Stimulated activated CD8-positive, alpha-beta memory T cell treated with anti-CD3 and anti-CD28 coated beads, Interleukin-4, amount 100 ng/mL, for 48 hours (primary cell): ENCODE results near the gene MPRIP.
"Not testable (repeated sequence)": the region's sequence is repeated elsewhere in the genome, so short reads cannot be mapped to it uniquely, and the experiment has no call there.

Experiments used
- DNase-seq: peaks from one replicate; pipeline ENCODE4 v3.0.0-alpha.2; 2020

MPRIP gene

DNA sequence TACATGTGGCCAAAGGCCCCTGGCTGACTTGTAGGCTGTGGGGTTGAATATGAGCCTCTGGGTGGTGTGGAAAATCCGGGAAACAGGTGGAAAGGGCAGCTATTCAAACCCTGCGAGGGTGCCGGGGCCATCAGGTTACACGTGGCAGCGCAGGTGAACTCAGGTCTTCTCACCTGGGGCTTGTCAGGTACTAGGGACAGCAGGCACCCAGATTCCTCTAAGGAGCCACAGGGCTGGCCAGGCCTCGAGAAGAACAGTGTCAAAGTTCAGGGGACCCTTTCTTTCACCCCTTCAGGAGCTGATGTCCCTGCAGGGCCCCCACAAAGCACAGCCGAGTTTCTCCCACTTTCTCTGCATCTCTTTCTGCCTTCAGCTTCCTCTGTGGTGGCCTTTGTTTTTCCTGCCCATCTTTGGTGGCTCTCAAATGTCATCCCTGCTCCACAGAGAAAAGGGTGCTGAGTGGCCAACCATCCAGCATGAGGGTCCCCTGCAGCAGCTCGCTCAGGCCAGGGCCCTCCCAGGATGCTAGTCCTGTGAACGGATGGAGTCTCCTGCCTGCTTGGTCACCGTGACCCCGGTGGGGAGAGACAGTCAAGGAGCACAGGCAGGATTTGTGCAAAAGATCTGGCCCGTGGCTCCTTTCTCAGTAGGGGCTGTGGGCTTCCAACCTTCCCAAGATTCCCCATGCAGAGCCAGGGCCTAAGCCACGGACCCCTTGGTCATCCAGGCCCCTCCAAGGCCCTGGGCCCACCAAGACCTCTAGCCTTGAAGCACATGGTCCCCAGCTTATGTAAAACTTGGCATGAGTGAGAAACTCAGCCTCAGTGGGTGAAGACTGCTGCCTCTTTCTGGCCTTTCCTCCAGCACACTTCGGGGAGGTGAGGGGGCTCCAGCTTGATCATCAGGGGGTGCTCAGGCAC, 28.2 kb upstream of the MPRIP start:
- DNase-seq: not testable (repeated sequence)

DNA sequence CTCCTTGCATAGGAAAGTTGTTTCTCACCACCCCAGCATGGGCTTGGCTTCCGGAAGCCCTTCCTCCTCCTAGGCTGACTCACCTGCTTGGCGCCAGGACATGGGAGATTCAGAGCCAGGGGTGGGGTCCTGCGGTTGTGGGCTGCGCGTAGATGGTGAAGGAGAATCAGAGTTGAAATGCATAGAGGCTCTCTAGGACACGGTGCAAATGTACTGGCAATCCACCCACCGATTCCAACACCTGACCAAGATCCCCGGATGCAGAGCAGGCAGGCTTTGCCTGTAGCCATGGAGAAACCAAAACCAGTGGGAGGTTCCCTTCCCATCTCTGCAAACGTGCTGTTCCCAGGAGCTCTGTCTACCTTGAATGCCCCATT, 27.5 kb upstream of the MPRIP start:
- DNase-seq: not testable (repeated sequence)

DNA sequence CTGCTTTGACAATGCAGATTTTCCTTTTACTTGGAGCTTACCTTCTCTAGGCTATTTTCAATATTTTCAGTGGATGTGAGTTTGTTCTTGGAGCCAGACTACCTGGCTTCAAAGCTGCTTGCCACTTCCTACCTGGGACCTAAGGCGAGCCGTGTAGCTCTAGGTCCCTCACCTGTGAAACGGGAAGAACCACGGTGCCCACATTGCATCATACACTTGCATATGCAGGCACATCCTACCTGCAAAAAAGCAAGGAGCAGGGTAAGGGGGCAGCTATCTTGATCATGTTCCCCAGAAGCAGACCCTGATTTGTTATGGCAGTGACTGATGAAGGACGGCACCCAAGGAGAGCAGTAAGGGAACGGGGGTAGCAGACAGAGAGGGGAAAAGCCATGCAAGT, 27.0 kb upstream of the MPRIP start:
- DNase-seq: no peak

DNA sequence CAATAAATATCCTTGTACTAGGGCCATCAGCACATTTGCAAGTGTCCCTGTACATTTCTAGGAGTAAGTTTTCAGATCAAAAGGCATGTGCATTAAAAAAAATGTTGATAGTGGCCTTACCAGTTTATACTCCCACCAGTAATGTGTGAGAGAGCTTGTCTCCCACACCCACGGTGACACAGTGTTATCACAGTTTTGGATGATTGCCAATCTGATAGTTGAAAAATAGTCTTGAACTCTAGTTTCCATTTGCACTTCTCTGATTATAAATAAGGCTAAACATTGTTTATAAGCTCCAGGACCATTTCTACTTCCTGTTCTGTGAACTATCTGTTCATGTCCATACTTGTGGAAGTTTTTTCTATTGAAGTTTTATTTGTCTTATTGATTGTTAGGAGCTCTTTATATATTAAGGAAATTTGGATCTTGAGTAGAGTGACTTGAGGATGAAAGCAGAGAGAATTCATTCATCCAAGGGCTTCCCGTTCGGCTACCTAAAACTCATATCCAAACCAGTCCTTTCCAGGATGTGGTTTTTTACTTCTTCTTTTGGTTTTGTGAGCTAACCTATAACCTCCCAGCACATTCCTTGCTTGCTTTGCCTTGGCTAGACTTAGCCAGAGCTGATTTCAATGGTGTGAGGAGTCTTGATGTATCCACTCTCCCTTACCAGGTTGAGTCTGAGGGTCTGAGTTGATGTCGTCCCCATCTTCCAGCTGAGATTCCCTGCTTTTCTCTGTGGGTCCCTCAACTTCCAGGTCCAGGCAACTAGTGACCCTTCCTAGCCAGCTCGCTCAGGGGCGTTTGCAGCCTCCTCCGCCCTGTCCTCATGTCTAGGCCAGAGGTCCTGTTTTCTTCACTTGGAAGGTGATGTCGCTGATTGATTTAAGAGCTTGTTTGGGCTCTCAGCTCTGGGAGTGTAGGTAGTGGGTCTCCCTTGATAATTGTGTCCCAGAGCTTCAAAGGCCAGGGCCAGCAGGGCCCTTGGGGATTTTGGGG, 25.8 kb upstream of the MPRIP start:
- DNase-seq: not testable (repeated sequence)

DNA sequence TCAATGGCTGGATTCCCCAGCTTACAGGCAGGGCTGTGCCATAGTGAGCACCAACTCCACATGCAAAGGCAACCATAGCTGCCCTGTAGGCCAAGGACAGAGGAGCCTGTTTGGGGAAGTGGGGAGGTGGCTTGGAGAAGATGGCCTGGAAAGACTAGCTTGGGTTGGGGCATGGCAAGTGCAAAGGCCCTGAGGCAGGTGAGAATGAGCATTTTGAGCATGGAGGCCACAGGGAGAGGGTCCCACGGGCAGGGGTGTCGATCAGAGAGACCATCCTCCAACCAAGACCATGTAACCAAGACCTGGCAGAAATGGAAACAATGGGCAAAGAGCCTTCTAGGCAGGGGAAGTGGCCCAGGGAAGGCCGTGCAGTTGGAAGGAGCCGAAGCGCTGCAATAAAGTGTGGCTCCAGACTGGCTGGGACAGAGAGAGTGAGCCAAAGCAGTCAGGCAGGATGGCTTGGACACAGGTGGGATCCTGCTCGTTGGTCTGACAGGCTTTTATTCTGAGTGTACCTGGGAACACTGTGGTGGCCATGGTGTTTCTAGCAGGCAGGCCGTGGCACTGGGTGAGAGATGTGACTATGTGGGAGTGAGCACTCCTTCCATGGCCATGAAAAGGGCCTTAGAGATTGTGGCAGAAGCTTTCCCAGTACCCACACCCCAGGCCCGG, 24.8 kb upstream of the MPRIP start:
- DNase-seq: no peak

DNA sequence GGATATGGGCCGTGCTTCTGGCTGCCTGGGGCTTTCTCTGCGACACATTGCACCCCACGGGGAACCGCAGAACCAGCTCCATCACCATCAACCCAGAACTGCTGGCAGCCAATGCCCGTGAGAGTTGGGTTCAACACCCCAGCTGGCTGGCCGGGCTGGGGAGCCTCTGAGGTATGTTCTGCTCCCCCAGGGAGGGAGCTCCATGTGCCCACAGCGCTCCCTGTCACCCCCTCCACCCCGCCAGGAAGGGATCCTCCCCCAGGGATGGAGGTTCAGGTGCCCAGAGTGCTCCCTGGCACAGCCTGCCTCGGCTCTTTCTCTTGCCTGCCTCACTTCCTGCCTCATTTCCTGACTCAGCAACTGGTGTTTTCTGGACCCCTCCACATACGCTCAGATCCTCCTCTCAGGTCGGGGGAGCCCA, 24.2 kb upstream of the MPRIP start:
- no peak for DNase-seq

DNA sequence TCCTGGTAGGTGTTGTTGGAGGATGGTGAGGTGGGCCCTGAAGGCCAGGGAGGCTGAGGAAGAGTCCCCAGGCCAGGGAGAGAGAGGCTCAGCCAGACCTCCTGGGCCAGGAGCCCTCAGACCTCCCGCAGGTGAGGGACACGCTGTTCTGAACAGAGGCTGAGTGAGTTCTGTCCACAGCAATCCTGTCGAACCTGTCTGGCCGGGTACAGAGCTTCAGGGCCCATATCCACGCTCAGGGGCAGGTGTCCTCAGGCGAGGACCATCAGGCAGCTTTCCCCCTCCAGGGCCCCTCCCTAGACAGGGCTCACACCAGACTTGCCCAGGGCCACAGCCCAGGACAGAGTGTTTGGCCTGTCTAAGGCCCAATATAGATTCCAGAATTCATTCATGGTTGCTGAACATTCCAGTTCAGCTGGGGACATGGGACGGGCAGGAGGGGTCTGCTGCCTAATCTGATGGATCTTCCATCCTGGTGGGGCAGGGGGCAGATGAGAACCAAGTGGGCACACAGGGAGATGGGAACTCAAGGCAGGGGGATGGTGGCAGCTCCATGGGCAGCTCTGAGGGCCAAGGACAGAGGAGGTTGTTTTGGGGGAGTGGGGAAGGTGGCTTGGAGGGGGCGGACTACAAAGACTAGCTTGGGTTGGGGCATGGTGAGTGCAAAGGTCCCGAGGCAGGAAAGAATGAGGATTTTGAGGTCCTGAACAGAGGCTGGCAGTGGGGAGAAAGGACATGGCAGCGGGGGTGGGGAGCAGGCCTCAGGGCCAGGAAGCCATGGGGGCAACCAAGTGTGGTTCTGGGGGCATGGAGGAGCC, 23.4 kb upstream of the MPRIP start:
- no peak for DNase-seq

DNA sequence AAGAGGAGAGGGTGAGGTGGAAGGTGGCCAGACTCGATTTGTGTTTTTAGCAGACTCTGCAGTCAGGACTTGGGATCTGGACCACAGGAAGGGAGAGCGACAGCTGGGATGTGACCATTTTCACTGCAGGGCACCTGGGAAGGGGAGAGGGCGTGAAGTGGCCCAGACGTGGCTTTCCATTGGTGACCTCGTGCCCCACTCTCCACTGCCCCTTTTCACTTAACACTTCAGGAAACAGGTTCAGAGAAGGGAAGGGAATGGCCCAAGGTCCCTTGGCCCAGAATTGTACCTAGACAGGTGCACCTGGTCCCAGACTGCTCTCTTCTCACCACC, 22.9 kb upstream of the MPRIP start:
- no peak for DNase-seq

DNA sequence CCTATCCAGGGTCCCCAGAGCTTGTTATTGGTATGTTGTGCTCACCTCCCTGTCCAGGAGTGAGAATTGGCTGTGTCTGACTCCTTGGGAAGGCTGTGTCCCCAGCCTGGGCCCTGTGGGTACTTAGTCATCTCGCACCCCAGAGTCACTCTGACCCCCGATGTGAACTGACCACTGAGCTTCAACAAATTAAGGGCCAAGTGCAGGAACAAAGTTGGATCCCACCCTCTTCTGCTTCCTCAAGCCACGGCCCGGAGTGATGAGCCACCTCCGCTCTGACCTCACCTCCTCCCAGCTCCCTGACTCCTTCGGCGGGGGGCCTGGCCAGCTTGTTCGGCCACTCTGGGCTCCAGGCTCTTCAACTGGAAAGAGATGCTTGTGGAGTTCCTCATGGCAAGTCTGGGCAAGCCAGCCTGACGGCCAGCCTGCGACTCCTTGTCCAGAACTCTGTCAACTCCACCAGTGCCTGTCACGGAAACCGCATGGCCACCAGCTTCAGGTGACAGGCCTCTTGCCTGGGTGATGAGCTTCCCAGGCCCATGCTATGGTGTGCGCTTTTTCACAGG, 22.3 kb upstream of the MPRIP start:
- no peak for DNase-seq

DNA sequence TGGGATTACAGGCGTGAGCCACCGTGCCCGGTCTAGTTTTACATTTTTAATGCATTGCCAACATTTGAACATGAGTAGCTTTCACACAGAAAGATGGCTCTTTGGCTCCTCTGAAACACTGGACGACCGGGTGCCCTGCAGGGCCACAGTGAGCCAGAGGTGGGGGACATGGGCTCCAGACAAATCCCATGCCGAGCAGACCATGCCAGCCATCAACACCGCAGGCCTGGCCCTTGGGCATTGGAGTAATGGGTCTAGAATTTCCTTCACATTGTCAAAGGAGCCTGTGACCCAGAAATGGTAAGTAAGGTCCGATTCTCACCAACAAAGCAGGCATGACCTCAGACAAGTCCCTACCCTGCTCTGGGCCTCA, 21.4 kb upstream of the MPRIP start:
- no peak for DNase-seq

DNA sequence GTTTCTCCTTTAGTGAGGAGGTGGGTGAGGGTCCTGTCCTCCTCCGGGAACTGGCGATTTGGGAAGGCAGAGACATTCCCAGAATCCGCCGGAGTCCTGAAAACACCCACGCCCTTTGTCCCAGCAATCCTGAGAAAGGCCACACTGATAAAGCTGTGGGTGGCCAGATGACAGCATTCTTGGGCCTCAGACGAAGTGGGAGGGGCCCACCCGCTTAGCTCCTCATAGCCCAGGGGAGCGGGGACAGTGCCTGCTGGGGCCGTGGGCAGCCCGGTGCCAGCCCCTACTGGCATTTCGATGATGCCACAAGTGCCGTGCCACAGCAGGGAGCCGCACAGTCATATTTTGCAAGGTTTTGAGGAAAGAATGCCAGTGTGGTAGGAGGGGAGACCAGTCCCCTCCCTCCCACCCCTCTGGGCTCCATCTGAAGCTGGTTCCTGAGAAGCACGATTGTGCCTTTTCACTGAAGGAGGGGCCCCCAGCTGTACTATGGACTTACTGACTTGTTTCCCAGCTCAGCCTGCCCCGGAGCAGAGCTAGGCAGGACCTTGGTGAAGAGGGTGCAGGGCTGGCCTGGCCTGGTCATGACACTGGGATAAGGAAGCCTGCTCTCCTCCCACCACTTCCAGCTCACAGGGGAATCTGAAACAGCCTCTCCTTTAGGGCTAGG, 20.9 kb upstream of the MPRIP start:
- DNase-seq: no peak

DNA sequence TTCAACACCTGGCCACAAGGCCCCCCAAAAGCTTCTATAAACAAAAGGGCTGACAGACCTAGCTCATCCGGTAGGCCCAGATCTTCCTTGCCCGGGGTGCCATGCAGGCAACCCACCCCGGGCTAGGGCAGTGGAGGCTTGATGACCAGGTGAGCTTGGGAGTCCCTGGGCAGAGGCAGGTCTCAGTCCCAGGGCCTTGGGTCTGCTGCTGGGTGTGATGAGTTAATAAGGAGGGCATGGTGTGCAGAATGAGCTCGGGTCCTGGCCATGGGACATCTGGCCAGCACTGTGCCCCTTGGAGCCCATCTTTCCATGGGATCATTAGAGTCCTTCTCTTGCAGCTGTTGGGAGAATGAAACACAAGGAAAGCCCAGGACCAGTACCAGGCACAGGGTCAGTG, 20.2 kb upstream of the MPRIP start:
- DNase-seq: no peak

DNA sequence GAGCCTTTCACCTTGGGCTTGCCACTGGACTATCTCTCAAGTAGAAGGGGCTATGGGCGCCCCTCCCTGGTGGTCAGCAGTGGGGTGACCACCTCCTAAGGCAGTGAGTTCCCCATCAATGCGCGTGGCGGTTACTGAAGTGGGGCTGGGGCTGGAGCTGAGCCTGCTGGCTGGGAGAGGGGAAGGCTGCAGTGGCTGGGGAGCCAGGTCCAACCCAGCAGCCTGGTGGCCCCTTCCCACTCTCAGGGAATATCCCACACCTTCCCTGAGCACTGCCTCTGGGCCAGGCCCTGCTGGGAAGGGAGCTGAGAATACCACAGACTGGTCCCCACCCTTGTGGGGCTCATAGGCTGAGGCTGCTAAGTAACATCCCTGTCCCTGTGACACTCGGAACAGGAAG, 19.8 kb upstream of the MPRIP start:
- DNase-seq: no peak

DNA sequence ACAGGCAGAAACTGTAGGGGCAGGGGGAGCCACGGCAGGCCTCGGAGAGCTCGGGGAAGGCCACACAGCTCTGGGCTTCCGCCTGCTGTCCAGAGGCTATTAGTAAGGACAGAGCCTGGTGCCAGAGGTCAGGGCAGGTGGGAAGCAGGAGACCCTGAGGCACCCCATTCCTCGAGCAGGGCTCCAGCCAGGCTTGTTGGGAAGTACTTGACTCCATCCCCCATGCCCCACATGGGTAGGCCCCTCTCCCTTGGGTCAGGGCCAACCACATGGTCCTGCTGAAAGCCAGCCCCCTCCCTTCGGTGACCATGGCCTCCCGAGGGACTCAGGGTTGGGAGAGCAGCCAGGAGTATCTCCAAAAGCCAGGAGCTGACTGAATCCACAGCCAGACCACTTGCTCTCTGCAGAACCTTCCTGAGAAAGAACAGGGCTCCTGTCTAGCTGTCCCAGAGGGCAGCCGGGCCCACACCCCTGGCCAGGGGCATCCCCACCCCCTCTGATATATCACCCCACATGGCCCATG, 17.4 kb upstream of the MPRIP start:
- no peak for DNase-seq

DNA sequence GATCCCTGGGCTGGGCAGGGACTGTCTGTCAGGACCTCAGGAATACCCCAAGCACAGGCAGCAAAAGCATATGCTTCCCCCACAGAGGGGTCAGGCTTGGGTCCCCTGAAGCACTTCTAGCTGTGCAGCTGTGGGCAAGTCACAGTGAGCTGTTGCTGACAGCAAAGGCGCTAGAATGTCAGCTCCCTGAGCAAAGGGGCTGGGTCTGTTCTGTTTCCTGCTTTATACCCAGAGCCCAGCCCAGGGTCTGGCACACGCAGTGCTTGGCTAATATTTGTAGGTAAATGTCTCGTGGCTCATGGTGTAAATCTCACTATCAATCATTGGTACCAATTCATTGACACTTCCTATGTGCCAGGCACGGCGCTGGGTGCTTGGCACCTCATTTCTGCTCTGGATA, 16.6 kb upstream of the MPRIP start:
- DNase-seq: no peak

DNA sequence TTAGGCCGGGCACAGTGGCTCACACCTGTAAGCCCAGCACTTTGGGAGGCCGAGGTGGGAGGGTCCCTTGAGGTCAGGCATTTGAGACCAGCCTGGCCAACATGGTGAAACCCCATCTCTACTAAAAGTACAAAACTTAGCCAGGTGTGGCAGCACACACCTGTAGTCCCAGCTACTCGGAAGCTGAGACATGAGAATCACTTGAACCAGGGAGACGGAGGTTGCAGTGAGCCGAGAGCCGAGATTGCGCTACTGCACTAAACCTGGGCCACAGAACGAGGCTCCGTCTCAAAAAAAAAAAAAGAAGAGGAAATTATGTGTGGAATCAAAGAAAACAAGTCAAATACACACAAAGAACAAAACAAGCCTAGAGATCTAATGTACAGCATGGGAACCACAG, 16.1 kb upstream of the MPRIP start:
- no peak for DNase-seq

DNA sequence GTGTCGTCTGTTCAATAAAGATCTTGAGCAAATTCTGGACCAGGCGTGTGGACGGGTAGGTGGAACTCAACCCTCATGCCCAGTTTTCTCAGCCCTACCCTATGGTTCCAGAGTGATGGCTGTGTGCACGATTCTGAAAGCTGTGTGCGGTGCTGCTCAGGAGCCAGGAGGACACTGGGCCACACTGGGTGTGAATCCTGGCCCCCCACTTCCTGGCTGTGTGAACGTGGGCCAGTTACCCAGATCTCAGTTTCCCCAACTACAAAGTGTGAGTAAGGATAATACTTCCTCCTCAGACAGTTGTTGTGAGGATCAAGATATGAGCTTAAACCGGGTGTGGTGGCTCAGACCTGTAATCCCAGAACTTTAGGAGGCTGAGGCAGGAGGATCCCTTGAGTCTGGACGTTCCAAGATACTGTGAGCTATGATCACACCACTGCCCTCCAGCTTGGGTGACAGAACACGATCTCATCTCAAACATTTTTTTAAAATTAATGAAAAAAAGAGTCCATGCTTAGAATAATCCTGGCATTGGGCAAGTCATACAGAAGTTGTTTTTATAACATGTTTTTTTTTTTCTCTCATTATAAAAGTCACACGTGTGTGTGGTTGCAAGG, 14.7 kb upstream of the MPRIP start:
- no peak for DNase-seq

DNA sequence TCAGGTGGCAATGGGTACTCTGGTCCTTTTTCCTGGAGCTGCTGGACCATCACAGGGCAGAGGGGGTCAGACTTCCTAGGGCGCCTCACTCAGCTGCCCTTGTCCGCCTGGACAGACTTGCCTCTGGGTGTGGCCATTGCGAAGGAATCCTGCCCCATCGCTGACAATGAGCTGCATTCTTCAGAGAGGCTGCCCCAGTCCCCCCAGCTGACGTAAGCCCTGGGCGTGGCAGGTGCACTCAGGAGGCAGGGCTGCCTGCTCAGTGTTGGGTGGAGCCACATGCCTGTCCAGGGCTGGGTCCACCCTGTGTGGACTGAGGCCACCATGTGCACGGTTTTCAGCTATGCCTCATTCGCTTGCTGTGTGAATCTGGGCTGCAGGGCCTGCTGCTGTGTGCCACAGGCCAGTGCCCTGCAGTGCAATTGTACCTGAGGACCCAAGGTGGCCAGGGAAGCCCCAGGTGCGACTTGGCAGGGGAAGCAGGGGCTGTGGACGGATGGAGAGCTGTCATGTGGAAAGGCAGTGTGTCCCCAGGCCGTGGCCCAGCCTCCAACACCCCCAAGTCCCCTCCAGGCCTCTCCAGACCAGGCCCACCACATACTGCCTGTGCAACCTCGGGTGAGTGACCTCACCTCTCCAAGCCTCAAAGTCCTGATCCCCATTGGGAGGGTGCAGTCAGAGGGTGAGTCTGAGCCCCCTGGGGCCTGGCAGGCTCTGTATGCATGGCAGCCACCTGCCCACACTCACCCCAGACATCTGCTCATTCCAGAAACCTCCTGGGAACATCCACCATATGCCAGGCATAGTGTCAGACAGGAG, 14.0 kb upstream of the MPRIP start:
- no peak for DNase-seq

DNA sequence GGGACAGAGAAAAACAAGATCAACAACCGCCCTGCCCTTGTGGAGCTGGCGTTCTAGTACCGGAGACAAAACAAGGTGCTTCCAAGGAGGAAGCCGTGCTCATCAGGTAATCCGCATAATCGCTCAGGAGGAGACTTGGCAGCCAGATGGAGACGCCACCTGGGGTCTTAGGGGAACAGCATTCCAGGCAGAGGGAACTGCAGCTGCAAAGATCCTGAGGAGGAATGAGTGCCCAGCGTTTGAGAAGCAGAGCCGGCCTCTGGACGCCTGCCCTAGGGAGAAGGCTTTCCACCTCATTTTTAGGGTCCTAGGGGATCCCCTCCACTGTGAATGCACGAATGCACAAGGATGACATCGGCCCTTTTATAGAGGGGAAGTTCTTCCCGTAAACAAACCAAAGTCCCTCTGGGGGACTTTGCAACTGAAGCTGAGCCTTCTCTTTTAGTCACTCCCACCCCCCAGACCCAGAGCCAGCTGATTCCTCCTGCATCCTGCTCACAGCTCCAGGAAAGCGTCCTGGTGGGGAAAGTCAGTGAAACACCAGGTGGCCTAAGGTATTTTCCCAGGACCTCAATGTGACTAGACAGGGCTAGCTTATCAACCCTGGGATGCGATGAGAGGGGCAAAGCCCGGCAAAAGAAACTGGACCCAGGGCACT, 13.2 kb upstream of the MPRIP start:
- DNase-seq: no peak
